ENCODE measurements around the gene CNIH1. TPM values are rescaled to one million over a fixed set of nuclear protein-coding genes. Genes with fewer than 3 reads are reported as not detected.
A peak's percentile ranks its signal among the peaks of the same experiment; 100 is the strongest.

CNIH1 gene
- total and polyA plus RNA-seq, 2 of the 13 experiments (the other 11 are each of a cell fraction or from before 2014, with no cell fraction given) = 166 to 421 TPM

DNA sequence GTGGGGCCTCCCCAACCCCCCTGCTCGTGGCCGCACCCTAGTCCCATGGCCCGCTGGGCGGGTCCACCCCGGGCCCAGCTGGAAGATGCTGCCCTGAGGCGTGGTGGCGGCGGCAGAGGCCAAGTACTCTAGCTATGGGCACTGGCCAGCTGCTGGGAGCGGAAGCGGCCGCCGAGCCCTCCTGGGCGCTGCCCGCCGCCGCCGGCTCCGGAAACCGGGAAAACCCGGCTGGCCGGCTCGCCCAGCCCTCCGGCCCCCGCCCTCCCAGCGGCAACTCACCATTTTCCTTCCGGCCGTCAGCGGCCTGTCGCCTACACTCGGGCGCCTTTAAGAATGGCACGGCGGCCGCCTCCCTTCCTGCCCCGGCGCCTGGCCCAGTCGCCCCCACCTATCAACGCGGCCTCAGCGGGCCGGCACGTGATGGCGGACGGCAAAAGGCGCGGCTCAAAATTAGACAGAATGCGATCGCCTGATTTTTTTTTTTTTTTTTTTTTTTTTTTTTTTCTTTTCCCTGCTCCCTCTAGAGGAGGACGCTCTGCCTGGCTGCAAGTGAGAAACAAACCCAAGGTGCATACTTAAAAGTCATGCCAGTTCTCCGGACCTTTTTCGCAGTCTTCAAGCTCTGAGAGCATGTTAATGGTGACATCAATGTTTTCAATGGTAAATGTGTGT lies 47.6 kb upstream of the CNIH1 start, which contains the start of gene GMFB (continued):
- TF ChIP-seq, protein P1, sequence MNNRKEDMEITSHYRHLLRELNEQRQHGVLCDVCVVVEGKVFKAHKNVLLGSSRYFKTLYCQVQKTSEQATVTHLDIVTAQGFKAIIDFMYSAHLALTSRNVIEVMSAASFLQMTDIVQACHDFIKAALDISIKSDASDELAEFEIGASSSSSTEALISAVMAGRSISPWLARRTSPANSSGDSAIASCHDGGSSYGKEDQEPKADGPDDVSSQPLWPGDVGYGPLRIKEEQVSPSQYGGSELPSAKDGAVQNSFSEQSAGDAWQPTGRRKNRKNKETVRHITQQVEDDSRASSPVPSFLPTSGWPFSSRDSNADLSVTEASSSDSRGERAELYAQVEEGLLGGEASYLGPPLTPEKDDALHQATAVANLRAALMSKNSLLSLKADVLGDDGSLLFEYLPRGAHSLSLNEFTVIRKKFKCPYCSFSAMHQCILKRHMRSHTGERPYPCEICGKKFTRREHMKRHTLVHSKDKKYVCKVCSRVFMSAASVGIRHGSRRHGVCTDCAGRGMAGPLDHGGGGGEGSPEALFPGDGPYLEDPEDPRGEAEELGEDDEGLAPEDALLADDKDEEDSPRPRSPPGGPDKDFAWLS (CRISPR knock-in tag; IDR thresholded peaks at IDR 0.05; ENCODE audit: borderline replicate concordance) = no peak
- TF ChIP-seq MTA1 (CRISPR knock-in tag; IDR thresholded peaks at IDR 0.05; ENCODE audit: borderline replicate concordance) (peak; percentile 57; the same call in 1 of the 2 replicates), CBX1 (IDR thresholded peaks at IDR 0.05; ENCODE audit: low read depth) (peak; percentile 70), ZNF577 (CRISPR knock-in tag; IDR thresholded peaks at IDR 0.05; ENCODE audit: borderline replicate concordance, low read depth) (no peak), NFKB2 (CRISPR knock-in tag; IDR thresholded peaks at IDR 0.05; ENCODE audit: borderline replicate concordance) (peak; percentile 90; the same call in 1 of the 2 replicates), NFIC (IDR thresholded peaks at IDR 0.05; ENCODE audit: low read length) (no peak; the same call in 1 of the 2 replicates), ELF3 (CRISPR knock-in tag; IDR thresholded peaks at IDR 0.05) (peak; percentile 56), ASH2L (IDR thresholded peaks at IDR 0.05; ENCODE audit: insufficient read length, low read depth, low read length) (peak; percentile 46), MXI1 (IDR thresholded peaks at IDR 0.05; ENCODE audit: borderline replicate concordance, low read depth, low read length) (0 out of 3 replicates have a peak, but pooled peaks have one; percentile 9), ZNF335 (CRISPR knock-in tag; IDR thresholded peaks at IDR 0.05) (0 out of 2 replicates have a peak, but pooled peaks have one; percentile 36), ZNF761 (CRISPR knock-in tag; conservative IDR thresholded peaks at IDR 0.05) (no peak), ZNF782 (CRISPR knock-in tag; IDR thresholded peaks at IDR 0.05; ENCODE audit: borderline replicate concordance) (no peak), ZC3H13 (CRISPR knock-in tag; IDR thresholded peaks at IDR 0.05) (peak; percentile 73), ZNF430 (CRISPR knock-in tag; IDR thresholded peaks at IDR 0.05) (no peak), GABPA (IDR thresholded peaks at IDR 0.05; ENCODE audit: low read depth, low read length) (0 out of 2 replicates have a peak, but pooled peaks have one; percentile 38), GABPA (CRISPR knock-in tag; IDR thresholded peaks at IDR 0.05; ENCODE audit: low read depth) (peak; percentile 69), ZSCAN12 (CRISPR knock-in tag; IDR thresholded peaks at IDR 0.05) (no peak; the same call in 1 of the 2 replicates), CEBPG (CRISPR knock-in tag; IDR thresholded peaks at IDR 0.05) (no peak), ZNF746 (CRISPR knock-in tag; IDR thresholded peaks at IDR 0.05) (no peak)
- TF ChIP-seq, protein P2, sequence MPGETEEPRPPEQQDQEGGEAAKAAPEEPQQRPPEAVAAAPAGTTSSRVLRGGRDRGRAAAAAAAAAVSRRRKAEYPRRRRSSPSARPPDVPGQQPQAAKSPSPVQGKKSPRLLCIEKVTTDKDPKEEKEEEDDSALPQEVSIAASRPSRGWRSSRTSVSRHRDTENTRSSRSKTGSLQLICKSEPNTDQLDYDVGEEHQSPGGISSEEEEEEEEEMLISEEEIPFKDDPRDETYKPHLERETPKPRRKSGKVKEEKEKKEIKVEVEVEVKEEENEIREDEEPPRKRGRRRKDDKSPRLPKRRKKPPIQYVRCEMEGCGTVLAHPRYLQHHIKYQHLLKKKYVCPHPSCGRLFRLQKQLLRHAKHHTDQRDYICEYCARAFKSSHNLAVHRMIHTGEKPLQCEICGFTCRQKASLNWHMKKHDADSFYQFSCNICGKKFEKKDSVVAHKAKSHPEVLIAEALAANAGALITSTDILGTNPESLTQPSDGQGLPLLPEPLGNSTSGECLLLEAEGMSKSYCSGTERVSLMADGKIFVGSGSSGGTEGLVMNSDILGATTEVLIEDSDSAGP (CRISPR knock-in tag; IDR thresholded peaks at IDR 0.05; ENCODE audit: borderline replicate concordance) = peak; percentile 99
- TF ChIP-seq, protein P3, sequence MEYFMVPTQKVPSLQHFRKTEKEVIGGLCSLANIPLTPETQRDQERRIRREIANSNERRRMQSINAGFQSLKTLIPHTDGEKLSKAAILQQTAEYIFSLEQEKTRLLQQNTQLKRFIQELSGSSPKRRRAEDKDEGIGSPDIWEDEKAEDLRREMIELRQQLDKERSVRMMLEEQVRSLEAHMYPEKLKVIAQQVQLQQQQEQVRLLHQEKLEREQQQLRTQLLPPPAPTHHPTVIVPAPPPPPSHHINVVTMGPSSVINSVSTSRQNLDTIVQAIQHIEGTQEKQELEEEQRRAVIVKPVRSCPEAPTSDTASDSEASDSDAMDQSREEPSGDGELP (IDR thresholded peaks at IDR 0.05; ENCODE audit: borderline replicate concordance, low read depth) = peak; percentile 70; the same call in 1 of the 2 replicates
- TF ChIP-seq, protein P4, sequence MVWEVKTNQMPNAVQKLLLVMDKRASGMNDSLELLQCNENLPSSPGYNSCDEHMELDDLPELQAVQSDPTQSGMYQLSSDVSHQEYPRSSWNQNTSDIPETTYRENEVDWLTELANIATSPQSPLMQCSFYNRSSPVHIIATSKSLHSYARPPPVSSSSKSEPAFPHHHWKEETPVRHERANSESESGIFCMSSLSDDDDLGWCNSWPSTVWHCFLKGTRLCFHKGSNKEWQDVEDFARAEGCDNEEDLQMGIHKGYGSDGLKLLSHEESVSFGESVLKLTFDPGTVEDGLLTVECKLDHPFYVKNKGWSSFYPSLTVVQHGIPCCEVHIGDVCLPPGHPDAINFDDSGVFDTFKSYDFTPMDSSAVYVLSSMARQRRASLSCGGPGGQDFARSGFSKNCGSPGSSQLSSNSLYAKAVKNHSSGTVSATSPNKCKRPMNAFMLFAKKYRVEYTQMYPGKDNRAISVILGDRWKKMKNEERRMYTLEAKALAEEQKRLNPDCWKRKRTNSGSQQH (CRISPR knock-in tag; IDR thresholded peaks at IDR 0.05; ENCODE audit: low read depth) = peak; percentile 31; the same call in 1 of the 2 replicates
- TF ChIP-seq, protein P5, sequence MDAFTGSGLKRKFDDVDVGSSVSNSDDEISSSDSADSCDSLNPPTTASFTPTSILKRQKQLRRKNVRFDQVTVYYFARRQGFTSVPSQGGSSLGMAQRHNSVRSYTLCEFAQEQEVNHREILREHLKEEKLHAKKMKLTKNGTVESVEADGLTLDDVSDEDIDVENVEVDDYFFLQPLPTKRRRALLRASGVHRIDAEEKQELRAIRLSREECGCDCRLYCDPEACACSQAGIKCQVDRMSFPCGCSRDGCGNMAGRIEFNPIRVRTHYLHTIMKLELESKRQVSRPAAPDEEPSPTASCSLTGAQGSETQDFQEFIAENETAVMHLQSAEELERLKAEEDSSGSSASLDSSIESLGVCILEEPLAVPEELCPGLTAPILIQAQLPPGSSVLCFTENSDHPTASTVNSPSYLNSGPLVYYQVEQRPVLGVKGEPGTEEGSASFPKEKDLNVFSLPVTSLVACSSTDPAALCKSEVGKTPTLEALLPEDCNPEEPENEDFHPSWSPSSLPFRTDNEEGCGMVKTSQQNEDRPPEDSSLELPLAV (CRISPR knock-in tag; conservative IDR thresholded peaks at IDR 0.05; ENCODE audit: low read depth) = no peak

Data from HepG2 (cell line).